Measurements from ENCODE around the gene SNX3. TPM values are rescaled to one million over a fixed set of nuclear protein-coding genes. Genes with fewer than 3 reads are reported as not detected.

The SNX3 gene
- total RNA-seq, 3 donors from 2014 or later, result 144 to 212 (median 151) TPM

GRCh38 chr6:108200631-108201030 lies 60.2 kb downstream of the SNX3 start:
- no peak overlapping the region for H3K4me3 ChIP-seq
- no peaks in the 10 kb centered on the region for H3K9me3 ChIP-seq
- H3K36me3 ChIP-seq, result no peaks in the 10 kb centered on the region
- DNase-seq (ENCODE audit: low spot score in 2 of 2), result no peak
- no peaks in the 10 kb centered on the region for H3K27me3 ChIP-seq
- TF ChIP-seq POLR2A (IDR thresholded peaks at IDR 0.05) (no peak), CTCF (IDR thresholded peaks at IDR 0.05) (no peak), POLR2AphosphoS5 (IDR thresholded peaks at IDR 0.05) (no peak)
- no peak overlapping the region for H3K27ac ChIP-seq
- intact Hi-C loops (cut with DNase I; ENCODE audit: low total_unique reads), result no loop called here
- no peaks in the 10 kb centered on the region for H3K4me1 ChIP-seq

- Histone ChIP-seq H3K27ac (no peak overlapping the region), H3K9me3 (no peaks in the 10 kb centered on the region), H3K36me3 (no peaks in the 10 kb centered on the region), H3K4me3 (no peak overlapping the region), H3K4me1 (no peaks in the 10 kb centered on the region), H3K27me3 (no peaks in the 10 kb centered on the region)
- no peak for TF ChIP-seq CTCF (IDR thresholded peaks at IDR 0.05)
- TF ChIP-seq POLR2A (IDR thresholded peaks at IDR 0.05), result no peak
- intact Hi-C loops (cut with DNase I; ENCODE audit: low total_unique reads), result no loop called here
- no peak for DNase-seq (ENCODE audit: low spot score in 2 of 2)
Observed at GRCh38 chr6:108200186-108200585, 60.7 kb downstream of the SNX3 start.

DNA sequence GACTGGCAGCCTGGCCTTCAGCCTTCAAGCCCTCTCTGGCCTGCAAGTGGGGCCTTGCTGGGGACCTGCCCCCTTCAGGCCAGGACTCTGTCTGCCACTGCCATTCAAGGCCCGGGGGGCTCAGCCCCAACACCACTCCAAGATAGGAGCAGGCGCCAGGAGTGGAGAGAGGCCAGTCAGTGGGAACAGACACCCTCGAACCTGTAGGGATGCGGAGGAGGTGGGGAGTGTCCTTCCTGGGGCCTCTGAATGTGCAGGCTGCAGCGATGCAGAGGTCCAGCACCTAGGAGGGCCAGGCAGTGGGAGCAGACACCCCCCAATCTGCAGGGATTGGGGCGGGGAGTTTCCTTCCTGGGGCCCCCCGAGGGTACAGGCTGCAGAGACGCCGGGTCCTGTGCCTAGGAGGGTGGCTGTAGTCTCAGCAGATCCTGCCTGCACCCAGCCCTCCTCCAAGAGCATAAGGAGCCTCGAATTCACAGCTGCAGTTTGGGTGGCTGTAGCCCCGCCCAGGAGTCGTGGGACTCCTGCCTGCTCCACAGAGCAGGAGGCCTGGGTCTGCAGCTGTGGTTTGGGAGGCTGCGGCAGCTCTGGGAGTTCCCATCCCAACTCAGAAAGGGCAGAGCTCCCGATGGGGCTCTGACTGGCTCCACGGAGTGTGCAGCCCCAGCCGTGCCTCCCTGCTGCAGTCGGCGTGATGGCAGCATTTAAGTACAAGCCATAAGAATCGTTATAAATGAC lies 61.9 kb downstream of the SNX3 start:
- H3K27ac ChIP-seq, result no peak overlapping the region
- intact Hi-C loops (cut with DNase I; ENCODE audit: low total_unique reads), result no loop called here
- no peaks in the 10 kb centered on the region for H3K9me3 ChIP-seq
- DNase-seq (ENCODE audit: low spot score in 2 of 2), result no peak
- no peaks in the 10 kb centered on the region for H3K27me3 ChIP-seq
- H3K4me1 ChIP-seq, result no peaks in the 10 kb centered on the region
- no peak for TF ChIP-seq POLR2AphosphoS5 (IDR thresholded peaks at IDR 0.05)
- TF ChIP-seq POLR2A (IDR thresholded peaks at IDR 0.05), result no peak
- no peak for TF ChIP-seq CTCF (IDR thresholded peaks at IDR 0.05)
- no peak overlapping the region for H3K4me3 ChIP-seq
- H3K36me3 ChIP-seq, result no peaks in the 10 kb centered on the region

DNA sequence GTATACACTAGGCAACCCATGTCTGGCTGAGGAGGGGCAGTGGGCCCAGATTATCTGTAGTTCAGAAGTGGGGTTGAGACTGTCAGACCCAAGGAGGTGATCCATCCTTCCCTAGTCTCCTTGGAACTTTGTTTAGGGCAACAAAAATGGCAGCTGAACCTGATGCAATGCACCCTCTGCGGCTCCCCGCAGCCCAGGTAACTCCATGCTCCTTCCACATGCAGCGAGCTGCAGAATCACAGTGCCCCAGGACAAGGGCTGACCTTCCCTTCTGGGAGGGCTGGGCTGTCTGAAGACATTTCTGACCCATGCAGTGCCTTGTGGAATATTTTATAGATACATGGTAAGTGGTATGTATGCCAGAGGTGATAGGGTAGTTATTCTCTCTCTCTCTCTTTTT lies 65.6 kb downstream of the SNX3 start:
- Histone ChIP-seq H3K4me1 (no peaks in the 10 kb centered on the region), H3K27me3 (no peaks in the 10 kb centered on the region), H3K4me3 (no peak overlapping the region), H3K27ac (no peak overlapping the region), H3K9me3 (no peaks in the 10 kb centered on the region), H3K36me3 (no peaks in the 10 kb centered on the region)
- TF ChIP-seq CTCF (IDR thresholded peaks at IDR 0.05), result no peak
- intact Hi-C loops (cut with DNase I; ENCODE audit: low total_unique reads), result no loop called here
- no peak for DNase-seq (ENCODE audit: low spot score in 2 of 2)

GRCh38 chr6:108194503-108194902 lies 66.3 kb downstream of the SNX3 start:
- Histone ChIP-seq H3K9me3 (no peaks in the 10 kb centered on the region), H3K4me3 (no peak overlapping the region), H3K4me1 (no peaks in the 10 kb centered on the region), H3K36me3 (no peaks in the 10 kb centered on the region), H3K27ac (no peak overlapping the region), H3K27me3 (no peaks in the 10 kb centered on the region)
- intact Hi-C loops (cut with DNase I; ENCODE audit: low total_unique reads), result no loop called here
- TF ChIP-seq POLR2A (IDR thresholded peaks at IDR 0.05) (no peak), CTCF (IDR thresholded peaks at IDR 0.05) (no peak), POLR2AphosphoS5 (IDR thresholded peaks at IDR 0.05) (no peak)
- DNase-seq (ENCODE audit: low spot score in 2 of 2), result no peak
